Peyer's patch (tissue), 4 donors: ENCODE results near the gene P2RY14.

Experiments used
- CTCF ChIP-seq, 6 experiments: fragments of 450-650 bp in 4 of 6; fragments of 200-600 bp in 2 of 6; sonication (generic) in 1 of 6; IDR thresholded peaks; one replicate each; pipeline ENCODE4 v1.5.1; 2017 to 2019; ENCODE audit warnings: antibody characterized with exemption in 6 of 6, mild to moderate bottlenecking in 3 of 6, moderate library complexity in 1 of 6
- POLR2A ChIP-seq, 2 donors: fragments of 450-650 bp; IDR thresholded peaks; one replicate each; pipeline ENCODE4 v1.5.1; 2017; ENCODE audit warnings: antibody characterized with exemption in 2 of 2, mild to moderate bottlenecking in 2 of 2, moderate library complexity in 2 of 2

GRCh38 chr3:151305775-151306151 lies 27.4 kb upstream of the P2RY14 start:
- TF ChIP-seq CTCF (IDR thresholded peaks at IDR 0.05) (no peak), POLR2A (IDR thresholded peaks at IDR 0.05) (no peak)
